Liver (tissue), 9 donors: ENCODE results near the gene FOXB1. TPM values are rescaled to one million over a fixed set of nuclear protein-coding genes. Genes with fewer than 3 reads are reported as not detected.

Experiments
- DNase-seq: peaks from one replicate; pipeline ENCODE4 v3.0.0-alpha.2; 2017; ENCODE audit warnings: low spot score
- H3K27ac ChIP-seq, 2 donors: one replicate each; pipeline ENCODE4 v1.7.0; 2013; ENCODE audit warnings: inconsistent platforms in 2 of 2, low read length in 2 of 2, control low read depth in 1 of 2, low read depth in 1 of 2, mild to moderate bottlenecking in 1 of 2
- H3K27me3 ChIP-seq, 4 donors: one replicate each; pipeline versions ENCODE4 v1.6.1 to v1.7.0; 2013; ENCODE audit warnings: low read length in 3 of 4, inconsistent platforms in 1 of 4, mild to moderate bottlenecking in 1 of 4, moderate library complexity in 1 of 4; ENCODE audit not compliant: control insufficient read depth in 4 of 4, insufficient read depth in 4 of 4
- H3K36me3 ChIP-seq, 4 donors: one replicate each; pipeline versions ENCODE4 v1.6.1 to v1.7.0; 2013; ENCODE audit warnings: low read length in 3 of 4, mild to moderate bottlenecking in 3 of 4, low read depth in 1 of 4, moderate library complexity in 1 of 4; ENCODE audit not compliant: control insufficient read depth in 4 of 4, insufficient read depth in 3 of 4
- H3K4me1 ChIP-seq, 4 donors: one replicate each; pipeline versions ENCODE4 v1.6.1 to v1.7.0; 2013; ENCODE audit warnings: low read length in 3 of 4, mild to moderate bottlenecking in 3 of 4, moderate library complexity in 1 of 4; ENCODE audit not compliant: control insufficient read depth in 4 of 4, insufficient read depth in 4 of 4
- H3K4me3 ChIP-seq, 3 donors: one replicate each; pipeline versions ENCODE4 v1.6.1 to v1.7.0; 2013; ENCODE audit warnings: low read length in 3 of 3, control low read depth in 1 of 3, low read depth in 1 of 3, mild to moderate bottlenecking in 1 of 3
- H3K9ac ChIP-seq, 2 donors: one replicate each; pipeline ENCODE4 v1.7.0; 2013; ENCODE audit warnings: low read length in 2 of 2, mild to moderate bottlenecking in 2 of 2, moderate library complexity in 2 of 2, control low read depth in 1 of 2, low read depth in 1 of 2
- H3K9me3 ChIP-seq, 4 donors: one replicate each; pipeline versions ENCODE4 v1.6.1 to v1.7.0; 2013; ENCODE audit warnings: low read length in 3 of 4; ENCODE audit not compliant: control insufficient read depth in 4 of 4
- FOXA1 ChIP-seq: IDR thresholded peaks from 2 replicates; pipeline ENCODE4 v1.6.1; 2016; ENCODE audit warnings: antibody characterized with exemption
- FOXA2 ChIP-seq: IDR thresholded peaks from 2 replicates; pipeline ENCODE4 v1.6.1; 2016; ENCODE audit warnings: antibody characterized with exemption
- HNF4A ChIP-seq, 2 donors: conservative IDR thresholded peaks; 2 replicates each; pipeline ENCODE4 v1.6.1; 2016; ENCODE audit warnings: antibody characterized with exemption in 2 of 2, mild to moderate bottlenecking in 2 of 2
- MAX ChIP-seq: IDR thresholded peaks from 2 replicates; pipeline ENCODE4 v1.6.1; 2016; ENCODE audit warnings: antibody characterized with exemption
- NR2F2 ChIP-seq: IDR thresholded peaks from 2 replicates; pipeline ENCODE4 v1.6.1; 2016; ENCODE audit warnings: antibody characterized with exemption
- RAD21 ChIP-seq, 2 donors: IDR thresholded peaks; 2 replicates each; pipeline ENCODE4 v1.6.1; 2016; ENCODE audit warnings: antibody characterized with exemption in 2 of 2, mild to moderate bottlenecking in 2 of 2
- REST ChIP-seq: IDR thresholded peaks from 2 replicates; pipeline ENCODE4 v1.6.1; 2016; ENCODE audit warnings: antibody characterized with exemption, mild to moderate bottlenecking
- RXRA ChIP-seq, 2 donors: IDR thresholded peaks; 2 replicates each; pipeline ENCODE4 v1.6.1; 2017 to 2018; ENCODE audit warnings: antibody characterized with exemption in 2 of 2, mild to moderate bottlenecking in 1 of 2
- SP1 ChIP-seq: IDR thresholded peaks from 2 replicates; pipeline ENCODE4 v1.6.1; 2018; ENCODE audit warnings: antibody characterized with exemption, mild to moderate bottlenecking
- TAF1 ChIP-seq: conservative IDR thresholded peaks from 2 replicates; pipeline ENCODE4 v1.6.1; 2016; ENCODE audit warnings: antibody characterized with exemption, mild to moderate bottlenecking
- YY1 ChIP-seq: IDR thresholded peaks from 2 replicates; pipeline ENCODE4 v1.6.1; 2016; ENCODE audit warnings: antibody characterized with exemption, mild to moderate bottlenecking
- ZBTB33 ChIP-seq: IDR thresholded peaks from 2 replicates; pipeline ENCODE4 v1.6.1; 2016; ENCODE audit warnings: antibody characterized with exemption
- WGBS: extraction: QIAGEN DNeasy Blood & Tissue Kit; methylation state at CpG from one replicate; pipeline ENCODE4 v1.1.7; 2013; 5-methylcytosine and 5-hydroxymethylcytosine counted together
- polyA plus RNA-seq, 2 donors: library from polyadenylated mRNA; stranded (reverse) in 1 of 2; unstranded in 1 of 2; fragments of 200-250 nt in 1 of 2; fragments of >200 nt in 1 of 2; fragmentation: Nextera tagmentation in 1 of 2; extraction: Ambion mirVana in 1 of 2; gene quantifications; one replicate each; pipeline versions ENCODE4 v1.2.1 to v1.2.3, GENCODE V29; 2013 to 2015
- total RNA-seq, 2 donors: library from RNA; depleted of rRNA; stranded (reverse); fragments of >200 nt; gene quantifications; one replicate each; pipeline ENCODE4 v1.2.3, GENCODE V29; 2014
- donor health status: healthy.
- donor health status: healthy.
- donor health status: healthy.
- donor health status: healthy.
- donor health status: healthy.

FOXB1 gene
- total and polyA plus RNA-seq, 4 donors = not detected

- no peak for TF ChIP-seq REST
- no peak for TF ChIP-seq FOXA1
Observed at GRCh38 chr15:60043744-60044435, 39.8 kb downstream of the FOXB1 start (continued).

- TF ChIP-seq FOXA2 (no peak), RAD21 (IDR thresholded peaks at IDR 0.05) (no peak)
- H3K9me3 ChIP-seq = peaks cover 0 to 3% (median under 1%) of the 10 kb centered on the region in 4 donors
- peaks cover 0 to 3% (median 0%) of the 10 kb centered on the region in 4 donors for H3K27me3 ChIP-seq
- H3K4me1 ChIP-seq = no peaks in the 10 kb centered on the region
- no peaks in the 10 kb centered on the region for H3K36me3 ChIP-seq
- no peak overlapping the region for H3K9ac ChIP-seq
- no peak overlapping the region for H3K27ac ChIP-seq
- WGBS = 63% methylated on average over 5 of the region's 5 CpGs
- no peak overlapping the region for H3K4me3 ChIP-seq
- DNase-seq = no peak
Observed at GRCh38 chr15:60044636-60045270, 40.6 kb downstream of the FOXB1 start.

GRCh38 chr15:60047701-60048100 lies 43.6 kb downstream of the FOXB1 start:
- WGBS = 59% methylated on average over 1 of the region's 1 CpG

More at GRCh38 chr15:60047701-60048100, 43.6 kb downstream of the FOXB1 start:
- Histone ChIP-seq H3K9me3 (peaks cover 3 to 7% (median 4%) of the 10 kb centered on the region in 4 donors), H3K27me3 (no peaks in the 10 kb centered on the region), H3K4me3 (no peak overlapping the region), H3K27ac (no peak overlapping the region), H3K36me3 (no peaks in the 10 kb centered on the region), H3K4me1 (no peaks in the 10 kb centered on the region), H3K9ac (no peak overlapping the region)
- DNase-seq = no peak
- TF ChIP-seq MAX (no peak), REST (no peak), TAF1 (no peak), RXRA (IDR thresholded peaks at IDR 0.05) (no peak), HNF4A (conservative IDR thresholded peaks at IDR 0.05) (no peak), RAD21 (IDR thresholded peaks at IDR 0.05) (no peak), NR2F2 (no peak), SP1 (no peak), ZBTB33 (no peak), YY1 (no peak)
